ENCODE measurements around the gene EFCAB11.

GRCh38 chr14:89760086-89760485 is 194.4 kb downstream of the EFCAB11 start:
- TF ChIP-seq EZH2 (IDR thresholded peaks at IDR 0.05; ENCODE audit: low read depth, unreplicated experiment) (no peak), CTCF (conservative IDR thresholded peaks at IDR 0.05; ENCODE audit: low read depth in 2 of 2) (no peak), REST (IDR thresholded peaks at IDR 0.05; ENCODE audit: unreplicated experiment) (no peak), EZH2phosphoT487 (IDR thresholded peaks at IDR 0.05; ENCODE audit: unreplicated experiment) (no peak), POLR2AphosphoS5 (IDR thresholded peaks at IDR 0.05; ENCODE audit: low read depth) (no peak), CREB1 (CRISPR knock-in tag; IDR thresholded peaks at IDR 0.05; ENCODE audit: low read depth) (no peak), JUNB (IDR thresholded peaks at IDR 0.05; ENCODE audit: unreplicated experiment) (no peak), ETS1 (IDR thresholded peaks at IDR 0.05) (no peak)

All from GM23338 (cell line).